K562 (cell line): ENCODE measurements around the gene FBXO46. TPM values are rescaled to one million over a fixed set of nuclear protein-coding genes. Genes with fewer than 3 reads are reported as not detected.

Experiments used
- MYBL2 ChIP-seq, 2 experiments: fragments of 450-650 bp in 1 of 2; sonication (generic) in 1 of 2; formaldehyde crosslinking in 1 of 2; IDR thresholded peaks; 2 replicates each; pipeline versions ENCODE4 v1.6.1 to v1.8.1; 2017 to 2022; ENCODE audit warnings: borderline replicate concordance in 1 of 2, inconsistent platforms in 1 of 2, low read depth in 1 of 2, mild to moderate bottlenecking in 1 of 2, missing genetic modification reagents in 1 of 2, moderate library complexity in 1 of 2
- SMARCE1 ChIP-seq: fragments of 450-650 bp; IDR thresholded peaks from 2 replicates; pipeline ENCODE4 v1.7.1; 2016; ENCODE audit warnings: mild to moderate bottlenecking
- polyA plus RNA-seq, 8 experiments: library from polyadenylated mRNA; depleted of rRNA in 4 of 8; stranded (reverse) in 5 of 8; unstranded in 3 of 8; fragments of >200 nt; fragmentation: Nextera tagmentation in 2 of 8; fragmentation: Illumina TruSeq in 1 of 8; extraction: Ambion mirVana in 2 of 8; extraction: Trizol in 1 of 8; gene quantifications; 2 replicates each; pipeline versions ENCODE4 v1.2.1 to v1.2.3, GENCODE V29; 2011 to 2014; ENCODE audit warnings: inconsistent platforms in 1 of 8, missing spikeins in 1 of 8
- total RNA-seq, 7 experiments: library from RNA; depleted of rRNA in 6 of 7; stranded (reverse); fragments of >200 nt in 6 of 7; fragmentation: Illumina TruSeq in 2 of 7; extraction: Trizol in 2 of 7; gene quantifications; 2 replicates each; pipeline versions ENCODE4 v1.2.1 to v1.2.3, GENCODE V29; 2011 to 2021; ENCODE audit warnings: low replicate concordance in 1 of 7
- TF ChIP-seq, protein P1 (sequence below): sonication (generic); formaldehyde crosslinking; IDR thresholded peaks from 2 replicates; pipeline ENCODE4 v1.8.0; 2023; ENCODE audit warnings: missing genetic modification reagents, mild to moderate bottlenecking, borderline replicate concordance
- TF ChIP-seq, protein P2 (sequence below): fragments of 250-450 bp; sonication (Bioruptor Pico); IDR thresholded peaks from 2 replicates; pipeline ENCODE4 v1.5.0; 2021; ENCODE audit warnings: mild to moderate bottlenecking, moderate library complexity
- TF ChIP-seq, protein P3 (sequence below), 2 experiments: fragments of 450-650 bp; IDR thresholded peaks; 2 replicates each; pipeline ENCODE4 v1.6.1; 2016; ENCODE audit warnings: mild to moderate bottlenecking in 2 of 2, borderline replicate concordance in 1 of 2, low read depth in 1 of 2, moderate library complexity in 1 of 2

FBXO46 gene
- total and polyA plus RNA-seq, 9 of the 15 experiments (the other 6 are each of a cell fraction or from before 2014, with no cell fraction given) = 1.5 to 36.1 (median 7.3) TPM

DNA sequence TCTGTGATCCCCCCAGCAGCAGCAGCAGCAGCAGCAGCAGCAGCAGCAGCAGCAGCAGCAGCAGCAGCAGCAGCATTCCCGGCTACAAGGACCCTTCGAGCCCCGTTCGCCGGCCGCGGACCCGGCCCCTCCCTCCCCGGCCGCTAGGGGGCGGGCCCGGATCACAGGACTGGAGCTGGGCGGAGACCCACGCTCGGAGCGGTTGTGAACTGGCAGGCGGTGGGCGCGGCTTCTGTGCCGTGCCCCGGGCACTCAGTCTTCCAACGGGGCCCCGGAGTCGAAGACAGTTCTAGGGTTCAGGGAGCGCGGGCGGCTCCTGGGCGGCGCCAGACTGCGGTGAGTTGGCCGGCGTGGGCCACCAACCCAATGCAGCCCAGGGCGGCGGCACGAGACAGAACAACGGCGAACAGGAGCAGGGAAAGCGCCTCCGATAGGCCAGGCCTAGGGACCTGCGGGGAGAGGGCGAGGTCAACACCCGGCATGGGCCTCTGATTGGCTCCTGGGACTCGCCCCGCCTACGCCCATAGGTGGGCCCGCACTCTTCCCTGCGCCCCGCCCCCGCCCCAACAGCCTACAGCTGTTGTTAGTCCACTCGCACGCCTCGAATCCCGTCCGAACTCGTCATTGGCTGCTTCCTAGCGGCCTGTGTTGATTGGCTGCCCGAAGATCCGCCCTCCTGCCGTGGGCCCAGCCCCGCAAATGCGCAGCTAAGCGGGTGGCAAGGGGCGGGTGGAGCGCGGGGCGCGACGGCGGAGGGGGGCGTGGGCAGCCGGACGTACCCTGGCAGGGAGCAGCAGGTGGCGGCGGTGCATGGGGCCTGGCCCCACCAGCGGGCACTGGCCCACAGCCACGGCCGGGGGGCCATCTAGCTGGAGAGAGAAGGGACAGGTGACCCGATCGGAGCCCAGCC, 39.8 kb upstream of the FBXO46 start (continued):
- TF ChIP-seq, protein P1, sequence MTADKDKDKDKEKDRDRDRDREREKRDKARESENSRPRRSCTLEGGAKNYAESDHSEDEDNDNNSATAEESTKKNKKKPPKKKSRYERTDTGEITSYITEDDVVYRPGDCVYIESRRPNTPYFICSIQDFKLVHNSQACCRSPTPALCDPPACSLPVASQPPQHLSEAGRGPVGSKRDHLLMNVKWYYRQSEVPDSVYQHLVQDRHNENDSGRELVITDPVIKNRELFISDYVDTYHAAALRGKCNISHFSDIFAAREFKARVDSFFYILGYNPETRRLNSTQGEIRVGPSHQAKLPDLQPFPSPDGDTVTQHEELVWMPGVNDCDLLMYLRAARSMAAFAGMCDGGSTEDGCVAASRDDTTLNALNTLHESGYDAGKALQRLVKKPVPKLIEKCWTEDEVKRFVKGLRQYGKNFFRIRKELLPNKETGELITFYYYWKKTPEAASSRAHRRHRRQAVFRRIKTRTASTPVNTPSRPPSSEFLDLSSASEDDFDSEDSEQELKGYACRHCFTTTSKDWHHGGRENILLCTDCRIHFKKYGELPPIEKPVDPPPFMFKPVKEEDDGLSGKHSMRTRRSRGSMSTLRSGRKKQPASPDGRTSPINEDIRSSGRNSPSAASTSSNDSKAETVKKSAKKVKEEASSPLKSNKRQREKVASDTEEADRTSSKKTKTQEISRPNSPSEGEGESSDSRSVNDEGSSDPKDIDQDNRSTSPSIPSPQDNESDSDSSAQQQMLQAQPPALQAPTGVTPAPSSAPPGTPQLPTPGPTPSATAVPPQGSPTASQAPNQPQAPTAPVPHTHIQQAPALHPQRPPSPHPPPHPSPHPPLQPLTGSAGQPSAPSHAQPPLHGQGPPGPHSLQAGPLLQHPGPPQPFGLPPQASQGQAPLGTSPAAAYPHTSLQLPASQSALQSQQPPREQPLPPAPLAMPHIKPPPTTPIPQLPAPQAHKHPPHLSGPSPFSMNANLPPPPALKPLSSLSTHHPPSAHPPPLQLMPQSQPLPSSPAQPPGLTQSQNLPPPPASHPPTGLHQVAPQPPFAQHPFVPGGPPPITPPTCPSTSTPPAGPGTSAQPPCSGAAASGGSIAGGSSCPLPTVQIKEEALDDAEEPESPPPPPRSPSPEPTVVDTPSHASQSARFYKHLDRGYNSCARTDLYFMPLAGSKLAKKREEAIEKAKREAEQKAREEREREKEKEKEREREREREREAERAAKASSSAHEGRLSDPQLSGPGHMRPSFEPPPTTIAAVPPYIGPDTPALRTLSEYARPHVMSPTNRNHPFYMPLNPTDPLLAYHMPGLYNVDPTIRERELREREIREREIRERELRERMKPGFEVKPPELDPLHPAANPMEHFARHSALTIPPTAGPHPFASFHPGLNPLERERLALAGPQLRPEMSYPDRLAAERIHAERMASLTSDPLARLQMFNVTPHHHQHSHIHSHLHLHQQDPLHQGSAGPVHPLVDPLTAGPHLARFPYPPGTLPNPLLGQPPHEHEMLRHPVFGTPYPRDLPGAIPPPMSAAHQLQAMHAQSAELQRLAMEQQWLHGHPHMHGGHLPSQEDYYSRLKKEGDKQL (CRISPR knock-in tag) = 0 out of 2 replicates have a peak, but pooled peaks have one; percentile 75
- TF ChIP-seq, protein P2, sequence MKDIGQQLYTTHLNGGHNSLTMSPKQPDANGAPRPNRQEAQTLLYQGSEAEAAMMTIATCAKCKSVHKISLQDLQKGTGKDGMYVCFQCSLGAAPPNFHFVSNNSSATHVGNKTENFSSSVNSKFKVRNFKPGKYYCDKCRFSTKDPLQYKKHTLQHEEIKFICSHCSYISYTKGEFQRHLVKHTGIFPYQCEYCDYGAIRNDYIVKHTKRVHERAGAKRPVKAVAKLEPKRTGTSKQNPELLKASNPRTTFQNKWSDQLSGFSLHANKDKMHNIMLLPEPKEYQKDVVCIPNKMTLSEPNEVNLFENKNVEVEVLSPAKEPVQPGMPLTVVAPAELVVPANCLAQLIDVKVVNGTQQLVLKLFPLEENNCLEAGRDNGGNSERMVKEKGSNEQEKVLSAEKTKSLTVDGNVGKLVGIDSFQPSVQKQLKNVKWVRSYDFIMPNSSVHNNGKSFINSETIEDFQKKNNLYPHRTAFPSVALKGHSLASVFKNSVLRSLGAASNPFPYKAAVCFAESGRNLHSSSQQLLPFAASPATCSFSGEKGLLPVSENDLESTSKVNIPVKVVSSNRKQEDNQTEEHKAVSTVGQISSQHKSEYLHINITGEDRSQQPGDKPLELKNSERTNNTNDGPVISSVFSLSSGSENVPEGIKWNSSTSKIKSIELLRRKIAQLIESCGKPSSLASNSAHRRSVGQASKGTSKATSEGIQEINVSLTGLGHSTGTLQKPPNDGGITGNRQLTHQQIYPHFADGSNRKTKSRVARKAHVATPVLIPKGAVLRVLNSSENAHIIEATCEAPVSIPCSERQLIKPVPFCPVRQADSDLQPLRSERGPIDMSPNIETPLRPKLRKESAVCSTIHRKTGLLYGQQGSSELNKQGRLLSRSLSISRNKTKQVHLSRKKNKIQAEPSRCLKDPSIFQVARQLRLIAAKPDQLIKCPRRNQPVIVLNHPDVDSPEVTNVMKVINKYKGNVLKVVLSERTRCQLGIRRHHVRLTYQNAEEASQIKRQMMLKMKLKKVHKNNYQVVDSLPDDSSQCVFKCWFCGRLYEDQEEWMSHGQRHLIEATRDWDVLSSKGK (CRISPR knock-in tag) = no peak
- TF ChIP-seq MYBL2 (IDR thresholded peaks at IDR 0.05; ENCODE audit: low read depth) = no peak
- no peak for TF ChIP-seq MYBL2 (CRISPR knock-in tag; IDR thresholded peaks at IDR 0.05; ENCODE audit: borderline replicate concordance)
- TF ChIP-seq, protein P3, sequence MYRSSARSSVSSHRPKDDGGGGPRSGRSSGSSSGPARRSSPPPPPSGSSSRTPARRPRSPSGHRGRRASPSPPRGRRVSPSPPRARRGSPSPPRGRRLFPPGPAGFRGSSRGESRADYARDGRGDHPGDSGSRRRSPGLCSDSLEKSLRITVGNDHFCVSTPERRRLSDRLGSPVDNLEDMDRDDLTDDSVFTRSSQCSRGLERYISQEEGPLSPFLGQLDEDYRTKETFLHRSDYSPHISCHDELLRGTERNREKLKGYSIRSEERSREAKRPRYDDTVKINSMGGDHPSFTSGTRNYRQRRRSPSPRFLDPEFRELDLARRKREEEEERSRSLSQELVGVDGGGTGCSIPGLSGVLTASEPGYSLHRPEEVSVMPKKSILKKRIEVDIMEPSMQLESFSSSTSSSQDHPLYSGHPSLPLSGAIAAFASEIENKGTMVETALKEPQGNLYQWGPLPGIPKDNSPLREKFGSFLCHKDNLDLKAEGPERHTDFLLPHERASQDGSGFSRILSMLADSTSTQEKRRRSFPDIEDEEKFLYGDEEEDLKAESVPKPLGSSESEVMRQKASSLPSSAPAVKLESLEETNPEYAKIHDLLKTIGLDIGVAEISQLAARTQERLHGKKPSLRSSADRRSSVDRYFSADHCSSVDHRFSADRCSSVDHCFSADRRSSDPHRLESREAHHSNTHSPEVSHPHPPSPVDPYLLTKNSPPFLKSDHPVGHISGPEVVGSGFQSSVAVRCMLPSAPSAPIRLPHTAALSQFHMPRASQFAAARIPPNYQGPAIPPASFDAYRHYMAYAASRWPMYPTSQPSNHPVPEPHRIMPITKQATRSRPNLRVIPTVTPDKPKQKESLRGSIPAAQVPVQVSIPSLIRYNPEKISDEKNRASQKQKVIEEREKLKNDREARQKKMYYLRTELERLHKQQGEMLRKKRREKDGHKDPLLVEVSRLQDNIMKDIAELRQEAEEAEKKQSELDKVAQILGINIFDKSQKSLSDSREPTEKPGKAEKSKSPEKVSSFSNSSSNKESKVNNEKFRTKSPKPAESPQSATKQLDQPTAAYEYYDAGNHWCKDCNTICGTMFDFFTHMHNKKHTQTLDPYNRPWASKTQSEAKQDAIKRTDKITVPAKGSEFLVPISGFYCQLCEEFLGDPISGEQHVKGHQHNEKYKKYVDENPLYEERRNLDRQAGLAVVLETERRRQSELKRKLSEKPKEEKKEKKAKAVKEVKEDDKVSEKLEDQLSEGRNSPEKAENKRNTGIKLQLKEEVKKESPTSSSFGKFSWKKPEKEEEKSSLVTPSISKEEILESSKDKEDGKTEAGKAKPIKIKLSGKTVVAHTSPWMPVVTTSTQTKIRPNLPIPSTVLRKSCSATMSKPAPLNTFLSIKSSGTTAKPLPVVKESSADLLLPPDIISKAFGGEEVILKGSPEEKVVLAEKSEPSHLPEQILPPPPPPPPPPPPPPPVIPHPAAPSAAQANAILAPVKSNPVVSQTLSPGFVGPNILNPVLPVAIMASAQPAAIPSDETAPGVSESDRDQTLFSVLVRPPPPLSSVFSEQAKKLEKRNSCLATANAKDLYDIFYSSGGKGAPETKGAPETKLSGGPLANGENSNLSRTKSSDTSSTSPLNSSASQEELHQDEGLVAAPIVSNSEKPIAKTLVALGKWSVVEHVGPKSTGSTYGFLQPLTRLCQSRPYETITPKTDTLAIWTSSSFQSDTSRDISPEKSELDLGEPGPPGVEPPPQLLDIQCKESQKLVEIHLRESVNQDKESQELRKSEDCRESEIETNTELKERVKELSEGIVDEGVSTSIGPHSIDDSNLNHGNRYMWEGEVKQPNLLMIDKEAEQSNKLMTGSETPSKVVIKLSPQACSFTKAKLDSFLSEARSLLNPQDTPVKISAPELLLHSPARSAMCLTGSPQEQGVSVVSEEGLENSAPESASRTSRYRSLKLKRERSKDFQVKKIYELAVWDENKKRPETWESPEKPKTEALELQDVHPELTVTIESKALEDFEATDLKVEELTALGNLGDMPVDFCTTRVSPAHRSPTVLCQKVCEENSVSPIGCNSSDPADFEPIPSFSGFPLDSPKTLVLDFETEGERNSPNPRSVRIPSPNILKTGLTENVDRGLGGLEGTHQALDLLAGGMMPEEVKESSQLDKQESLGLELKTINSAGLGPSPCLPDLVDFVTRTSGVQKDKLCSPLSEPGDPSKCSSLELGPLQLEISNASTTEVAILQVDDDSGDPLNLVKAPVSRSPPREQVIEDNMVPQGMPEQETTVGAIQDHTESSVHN (IDR thresholded peaks at IDR 0.05; ENCODE audit: borderline replicate concordance in 1 of 2, low read depth in 1 of 2) = peak in 1 of 2 experiments; percentile 50; a peak in 2 of 4 replicates
- TF ChIP-seq SMARCE1 = no peak
